GM12891 (cell line): ENCODE measurements around the gene PRG3.

Experiments
- POLR2A ChIP-seq: IDR thresholded peaks from 2 replicates; pipeline ENCODE4 v1.6.1; 2011; ENCODE audit warnings: low read depth, low read length, control low read depth
- POLR2AphosphoS5 ChIP-seq: IDR thresholded peaks from 2 replicates; pipeline ENCODE4 v1.6.1; 2011; ENCODE audit warnings: low read depth, low read length, control low read depth

DNA sequence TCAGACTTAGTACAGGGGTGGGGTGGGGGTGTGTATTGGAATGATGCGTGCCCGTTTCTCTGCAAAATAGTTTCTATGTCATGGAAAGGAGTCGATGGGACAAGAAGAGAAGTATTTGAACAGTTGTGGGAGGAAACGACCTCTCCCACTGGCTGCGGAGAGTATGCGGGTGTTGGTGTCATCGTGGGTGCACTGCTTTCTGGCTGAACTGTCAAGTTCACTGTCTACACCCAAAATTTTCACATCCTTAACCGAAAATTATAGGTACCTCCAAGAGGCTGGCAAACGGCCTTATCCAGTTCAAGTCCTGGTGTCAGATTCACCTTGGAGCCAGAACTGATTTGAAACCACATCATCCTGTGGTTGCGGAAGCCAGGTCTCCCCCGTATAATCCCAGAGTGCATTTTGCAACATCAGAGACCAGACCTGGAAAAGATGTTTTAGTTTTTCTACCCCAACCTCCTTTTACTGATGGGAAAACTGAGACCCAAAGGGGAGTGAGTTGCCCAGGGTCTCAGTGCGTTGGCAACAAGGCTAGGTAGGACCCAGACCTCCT lies 44.8 kb downstream of the PRG3 start:
- TF ChIP-seq POLR2AphosphoS5 = no peak
- TF ChIP-seq POLR2A = no peak; the same call in 1 of the 2 replicates
